Activated CD4-positive, alpha-beta T cell treated with anti-CD3 and anti-CD28 coated beads for 1 hour (primary cell): ENCODE measurements around the gene ERICH6.

Experiments used
- DNase-seq: peaks from one replicate; pipeline ENCODE4 v3.0.0-alpha.2; 2020

The ERICH6 gene

DNA sequence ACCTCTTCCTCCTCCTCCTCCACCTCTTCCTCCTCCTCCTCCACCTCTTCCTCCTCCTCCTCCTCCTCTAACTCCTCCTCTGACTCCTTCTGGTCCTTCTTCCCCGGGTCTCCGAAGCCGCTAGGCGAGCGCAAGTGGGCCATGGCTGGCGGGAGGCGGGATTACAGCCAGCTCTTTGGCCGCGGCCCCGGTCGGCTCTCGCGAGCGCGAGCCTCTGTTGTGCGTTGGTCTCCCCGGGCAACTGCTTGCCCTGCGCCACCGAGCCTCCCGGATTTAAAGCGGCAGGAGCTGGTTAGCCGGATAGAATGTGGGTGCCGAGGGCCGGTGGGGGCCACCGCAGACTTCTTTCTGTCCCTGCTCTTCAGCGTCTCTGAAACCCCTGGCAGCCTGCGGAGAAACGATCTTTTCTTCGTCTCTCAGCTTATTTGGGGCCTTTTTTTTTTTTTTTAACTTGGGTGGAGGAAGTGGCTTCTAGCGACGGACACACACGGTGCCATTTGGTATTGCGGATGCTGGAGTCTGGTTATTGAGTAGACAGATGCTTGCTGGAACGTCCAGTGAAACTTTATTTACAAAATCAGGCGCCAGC, at the start of gene ERICH6:
Gene ERICH6 (minus strand): TSS at position 165 of the 589 bp plus-strand sequence. CDS start 22 bp downstream, at position 143.
- peak; percentile 66 for DNase-seq

DNA sequence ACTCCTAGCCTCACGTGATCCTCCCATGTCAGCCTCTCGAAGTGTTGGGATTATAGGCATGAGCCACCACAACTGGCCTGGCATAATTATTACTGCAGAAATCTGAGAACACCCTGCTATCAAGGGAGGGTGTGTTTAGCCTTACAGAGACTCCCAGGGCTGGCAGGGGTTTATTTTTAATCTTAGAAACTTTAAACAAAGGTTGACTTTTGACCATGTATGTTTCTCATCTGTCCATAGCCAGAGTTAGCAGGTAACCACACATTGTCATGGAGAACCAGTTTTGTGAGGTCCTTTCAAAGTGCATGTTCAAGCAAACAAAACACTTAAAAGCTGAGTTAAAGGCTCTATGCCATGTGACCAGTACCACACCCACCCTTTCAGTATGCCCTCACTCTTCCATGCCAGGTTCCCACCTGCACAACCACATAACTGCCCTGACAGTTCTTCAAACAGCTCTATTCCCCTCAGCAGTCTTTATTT, 48.1 kb upstream of the ERICH6 start:
- DNase-seq, result no peak

DNA sequence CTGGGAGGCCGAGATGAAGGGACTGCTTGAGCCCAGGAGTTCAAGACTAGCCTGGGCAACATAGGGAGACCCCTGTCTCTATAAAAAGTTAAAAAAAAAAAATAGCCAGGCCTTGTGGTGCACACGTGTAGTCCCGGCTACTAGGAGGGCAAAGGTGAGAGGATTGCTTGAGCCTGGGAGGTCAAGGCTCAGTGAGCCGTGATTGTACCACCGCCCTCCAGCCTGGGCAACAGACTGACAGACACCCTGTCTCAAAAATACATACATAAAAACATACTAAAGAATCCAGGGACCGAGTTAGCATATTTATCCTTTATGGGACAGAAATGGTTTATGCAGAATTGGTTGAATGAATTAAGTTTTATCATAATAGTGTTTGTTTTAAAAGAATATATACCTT, 45.5 kb upstream of the ERICH6 start:
- DNase-seq, result no peak

DNA sequence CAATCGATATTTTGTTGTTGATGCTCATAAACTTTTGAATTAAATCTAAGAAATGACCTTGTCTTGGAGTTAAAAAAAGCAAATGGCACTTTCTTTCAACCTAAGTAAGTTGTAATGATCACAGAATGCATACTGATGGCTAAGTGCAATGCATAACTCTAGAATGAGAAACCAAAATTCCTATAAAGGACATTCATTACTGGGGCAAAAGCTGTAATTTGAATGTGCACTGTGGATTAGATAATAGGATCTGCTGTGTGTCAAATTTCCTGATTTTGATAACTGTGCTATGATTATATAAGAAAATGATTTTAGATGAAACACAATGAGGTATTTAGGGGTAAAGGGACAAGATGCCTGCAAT, 44.9 kb upstream of the ERICH6 start:
- no peak for DNase-seq

DNA sequence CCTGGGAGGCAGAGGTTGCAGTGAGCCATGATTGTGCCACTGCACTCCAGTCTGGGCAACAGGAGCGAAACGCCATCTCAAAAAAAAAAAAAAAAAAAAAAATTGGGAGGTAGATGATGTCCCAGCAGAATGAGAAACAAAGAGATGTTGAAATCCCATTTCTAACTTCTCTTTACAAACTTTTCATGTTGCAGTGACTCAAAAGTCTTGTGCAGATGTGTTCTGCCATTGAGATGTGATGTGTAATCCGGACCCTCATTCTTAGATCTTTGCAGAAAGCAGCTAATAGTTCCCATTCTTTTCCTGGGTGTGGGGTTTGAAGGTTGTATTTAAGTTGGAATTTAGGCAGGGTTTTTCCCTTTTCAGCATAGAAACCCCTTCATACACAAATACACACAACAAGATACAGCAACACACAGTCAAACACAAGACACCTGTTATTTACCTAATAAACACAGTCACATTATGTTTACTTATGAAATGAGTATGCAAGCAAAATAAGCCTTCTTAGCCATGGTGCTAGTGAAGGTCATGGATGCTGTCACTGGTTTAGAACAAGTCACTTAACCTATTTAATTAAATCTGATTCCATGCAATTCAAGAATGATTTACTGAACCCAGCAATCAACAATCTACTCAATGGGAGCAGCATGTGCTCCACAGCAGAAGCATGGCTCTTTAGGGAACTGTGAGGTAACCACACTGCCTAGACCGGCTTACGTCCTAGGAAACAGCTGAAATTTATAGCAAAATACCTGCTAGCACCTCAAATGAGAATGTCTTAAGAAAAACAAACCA, 44.4 kb upstream of the ERICH6 start:
- no peak for DNase-seq

DNA sequence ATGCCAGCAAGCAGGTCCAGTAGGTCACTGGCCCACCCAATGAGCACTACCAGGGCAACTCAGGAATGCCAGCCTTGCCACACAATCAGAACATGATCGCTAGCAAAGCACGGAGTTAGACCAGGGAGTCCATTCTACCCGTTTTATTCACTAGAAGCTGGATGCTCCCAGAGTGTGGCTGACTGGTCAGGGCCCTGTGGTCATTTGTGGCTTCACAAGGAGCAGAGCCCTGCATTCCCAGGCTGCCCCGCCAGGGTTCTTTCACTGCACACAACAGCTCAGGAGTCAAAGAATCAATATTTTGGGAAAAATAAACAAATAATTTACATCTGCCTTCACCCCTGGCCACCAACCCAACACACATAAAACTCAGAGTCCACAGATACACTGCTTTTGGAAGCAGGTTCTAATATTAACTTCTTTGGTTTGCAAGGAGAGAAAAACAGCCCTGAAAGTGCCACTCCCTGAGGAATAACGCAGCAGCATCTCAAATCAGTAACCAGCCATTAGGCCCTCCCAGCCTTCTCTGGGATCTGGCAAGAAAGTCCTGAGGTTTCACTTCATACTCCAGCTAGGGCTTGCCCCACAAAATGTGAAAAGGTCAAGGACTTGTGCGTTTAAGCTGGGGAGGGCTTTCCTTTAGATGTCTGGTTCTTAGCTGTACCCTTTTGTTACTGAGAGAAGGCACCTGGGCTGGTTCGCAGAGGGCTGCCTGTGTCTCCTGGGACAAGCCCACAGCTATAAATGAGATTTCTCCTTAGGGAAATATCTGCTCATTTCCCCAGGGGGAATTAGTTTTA, 43.3 kb upstream of the ERICH6 start:
- no peak for DNase-seq

DNA sequence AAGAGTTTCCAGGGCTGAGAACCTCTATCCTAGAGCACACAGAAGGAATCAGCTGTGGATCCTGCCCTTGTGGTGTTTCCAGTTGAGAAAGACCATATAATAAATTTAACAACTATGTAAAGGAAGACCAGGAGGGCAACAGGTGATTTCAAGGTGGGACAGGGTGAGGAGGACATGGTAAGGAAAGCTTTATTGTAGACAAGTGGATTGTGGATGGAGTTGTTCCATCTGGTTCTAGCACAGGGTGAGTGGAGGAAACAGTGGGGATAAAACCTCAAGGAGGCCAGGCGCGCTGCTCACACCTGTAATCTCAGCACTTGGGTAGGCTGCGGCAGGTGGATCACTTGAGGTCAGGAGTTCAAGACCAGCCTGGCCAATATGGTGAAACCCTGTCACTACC, 42.1 kb upstream of the ERICH6 start:
- no peak for DNase-seq

DNA sequence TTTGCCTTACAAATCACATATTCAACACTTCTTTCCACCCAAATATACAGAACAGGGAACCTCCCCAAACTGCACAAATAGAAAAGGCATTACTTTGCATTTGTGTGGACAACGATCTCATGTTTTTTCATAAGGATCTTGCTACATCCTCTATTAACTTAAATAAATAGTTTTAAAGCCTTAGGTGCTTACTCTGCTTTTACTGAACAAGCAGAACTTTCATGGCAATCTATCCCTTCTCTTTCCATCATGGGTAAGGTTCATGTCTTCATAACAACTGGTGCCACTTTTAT, 41.1 kb upstream of the ERICH6 start:
- DNase-seq, result no peak

DNA sequence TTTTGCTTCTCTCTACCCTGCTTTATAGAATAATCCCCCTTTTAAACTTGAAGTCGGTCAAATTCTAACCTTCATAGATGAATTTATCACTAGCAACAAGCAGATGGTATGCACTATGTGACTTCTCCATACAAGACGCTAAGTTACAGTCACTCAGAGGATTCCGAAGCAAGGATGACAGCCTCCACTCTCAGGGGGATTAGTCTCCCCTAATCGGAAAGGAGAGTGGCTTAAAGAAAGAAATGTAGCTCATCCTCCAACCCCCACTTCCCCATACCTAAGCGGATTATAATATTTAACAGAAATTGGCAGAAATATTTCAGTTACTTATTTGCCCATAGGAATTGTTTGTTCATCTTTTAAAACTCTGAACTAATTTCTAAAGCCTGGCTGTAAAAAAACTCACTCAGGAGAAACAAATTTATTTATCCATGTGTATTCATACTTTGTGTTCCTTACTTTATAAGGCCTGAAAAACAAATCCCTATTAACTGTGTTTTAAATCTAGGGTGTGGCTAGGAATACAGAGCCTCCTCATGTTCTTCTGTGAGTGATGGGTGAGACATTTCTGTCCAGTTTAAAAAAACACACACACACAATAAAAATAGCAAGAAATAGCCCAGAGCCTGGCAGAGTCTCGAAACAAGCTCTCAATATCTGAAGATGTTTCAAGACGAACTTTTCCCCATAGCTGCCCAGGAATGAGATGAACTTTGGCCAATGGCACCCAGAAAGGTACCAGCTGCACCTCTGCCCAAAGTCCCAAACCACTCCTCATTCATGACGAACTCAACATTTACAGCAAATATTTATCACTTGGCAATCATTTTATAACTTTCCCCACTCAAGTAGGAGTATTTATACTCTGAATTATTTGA, 40.6 kb upstream of the ERICH6 start:
- DNase-seq, result no peak

DNA sequence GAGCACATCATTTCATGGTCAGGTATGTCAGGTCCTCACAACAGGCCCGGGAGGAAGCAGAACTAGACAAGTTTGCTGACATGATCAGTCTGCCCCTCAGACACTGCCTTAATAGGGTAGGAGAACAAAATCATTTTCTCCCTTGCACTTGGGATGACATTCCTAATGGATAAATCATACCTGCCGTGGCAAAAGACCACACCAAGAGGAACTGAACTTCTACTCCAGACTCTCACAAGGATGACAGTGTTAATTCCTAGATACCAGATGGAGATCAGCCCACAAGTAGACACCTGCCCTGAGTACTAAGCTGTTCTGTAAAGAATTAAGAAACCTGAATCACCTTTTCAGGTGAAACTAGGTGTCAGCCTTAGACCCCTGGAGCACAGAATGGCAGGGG, 39.8 kb upstream of the ERICH6 start:
- no peak for DNase-seq

DNA sequence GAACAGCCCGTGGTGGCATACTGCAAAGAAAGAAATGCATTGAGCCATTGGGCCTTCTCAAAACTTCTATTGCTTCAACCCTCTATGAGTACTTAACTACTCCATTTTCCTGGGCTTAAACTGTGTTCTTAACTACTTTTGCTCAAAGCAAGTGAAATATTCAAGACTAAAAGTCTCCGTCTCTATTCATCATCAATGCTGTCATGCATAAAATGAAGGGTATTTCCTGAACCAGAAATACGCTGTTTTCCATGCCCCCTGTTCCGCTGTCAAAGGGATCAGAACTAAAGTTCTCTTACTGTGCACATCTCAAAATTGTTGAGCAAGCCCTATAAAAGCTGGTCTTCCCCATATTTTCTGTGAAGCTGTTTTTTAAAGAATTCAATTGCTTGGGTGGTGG, 39.0 kb upstream of the ERICH6 start:
- no peak for DNase-seq

DNA sequence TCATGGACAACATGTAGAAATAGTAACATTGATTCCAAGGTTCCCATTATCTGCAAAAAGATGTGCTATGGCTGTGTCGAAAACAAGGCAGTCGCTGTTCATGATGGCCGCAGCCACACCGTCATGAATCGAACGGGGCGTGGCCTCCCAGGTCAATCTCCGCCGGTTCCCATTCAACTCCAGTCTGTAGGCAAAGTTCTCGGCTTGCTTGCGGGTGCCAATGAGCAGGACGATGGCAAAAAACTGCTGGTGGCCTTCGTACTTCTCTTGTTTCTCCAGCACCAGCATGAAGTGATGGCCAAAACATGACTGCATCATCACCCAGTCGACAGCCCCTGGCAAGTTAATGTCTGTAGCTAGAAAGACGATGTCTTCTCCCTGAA, 38.4 kb upstream of the ERICH6 start:
- no peak for DNase-seq

DNA sequence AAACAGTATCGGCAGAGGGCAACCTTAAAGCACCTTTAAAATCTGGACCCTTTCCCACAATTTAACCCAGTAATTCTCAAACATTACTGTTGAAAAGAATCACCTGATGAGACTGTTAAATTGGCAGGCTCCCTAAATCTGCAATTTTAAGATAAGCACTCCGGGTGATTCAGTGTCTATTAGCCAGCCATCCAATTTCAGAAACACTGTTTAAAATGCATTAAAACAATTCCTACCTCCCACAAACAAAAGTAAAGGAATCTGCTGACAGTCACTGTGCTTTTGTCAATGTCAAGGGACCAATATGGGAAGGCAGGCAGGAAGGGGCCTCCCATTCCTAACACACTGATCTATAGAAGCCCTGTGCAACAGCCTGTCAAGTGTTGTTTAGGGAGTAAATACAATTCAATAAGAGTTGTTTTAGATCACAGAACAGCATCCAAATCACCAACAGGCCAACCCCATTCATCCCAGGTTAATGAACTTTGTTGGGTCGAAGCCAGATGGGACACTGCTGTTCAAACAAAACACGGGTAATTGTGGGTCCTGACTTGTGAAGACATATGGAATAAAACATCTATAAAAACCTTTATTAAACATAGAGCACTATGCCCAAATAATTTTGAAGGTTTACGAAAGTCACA, 37.9 kb upstream of the ERICH6 start:
- DNase-seq, result no peak

DNA sequence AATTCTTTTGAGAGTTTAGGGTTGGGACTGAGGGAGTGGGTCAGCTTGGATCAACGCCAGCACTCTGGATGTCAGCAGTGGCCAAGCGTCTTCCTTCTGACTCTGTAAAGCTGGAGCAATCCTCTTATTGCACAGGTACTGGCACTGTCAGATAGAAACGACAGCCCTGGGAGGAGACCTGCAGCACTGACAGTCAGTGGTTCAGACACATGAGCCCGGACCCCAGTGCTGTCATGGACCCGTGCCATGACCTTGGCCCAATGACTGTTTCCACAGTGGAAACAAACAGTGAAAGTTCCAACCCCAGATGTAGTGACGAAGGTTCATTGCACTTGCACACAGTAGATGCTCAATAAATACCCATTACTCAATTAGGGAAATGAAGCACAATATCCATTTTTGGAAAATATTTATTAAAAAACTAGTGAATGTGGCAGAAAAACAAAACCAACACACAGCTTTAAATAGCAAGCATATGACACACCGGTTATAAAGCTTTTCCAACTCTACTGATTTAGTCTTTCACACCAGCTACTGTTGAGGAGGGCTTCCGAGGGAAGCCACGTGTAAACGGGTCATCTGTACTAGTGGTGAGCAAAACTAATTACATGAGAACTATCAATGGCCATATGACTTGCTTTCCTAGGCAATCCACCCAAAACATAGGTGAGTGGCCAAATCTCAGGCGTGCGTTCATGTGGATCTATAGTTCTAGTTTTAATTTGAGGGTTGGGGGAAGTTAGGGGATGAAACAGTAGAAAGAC, 37.2 kb upstream of the ERICH6 start:
- DNase-seq, result no peak

DNA sequence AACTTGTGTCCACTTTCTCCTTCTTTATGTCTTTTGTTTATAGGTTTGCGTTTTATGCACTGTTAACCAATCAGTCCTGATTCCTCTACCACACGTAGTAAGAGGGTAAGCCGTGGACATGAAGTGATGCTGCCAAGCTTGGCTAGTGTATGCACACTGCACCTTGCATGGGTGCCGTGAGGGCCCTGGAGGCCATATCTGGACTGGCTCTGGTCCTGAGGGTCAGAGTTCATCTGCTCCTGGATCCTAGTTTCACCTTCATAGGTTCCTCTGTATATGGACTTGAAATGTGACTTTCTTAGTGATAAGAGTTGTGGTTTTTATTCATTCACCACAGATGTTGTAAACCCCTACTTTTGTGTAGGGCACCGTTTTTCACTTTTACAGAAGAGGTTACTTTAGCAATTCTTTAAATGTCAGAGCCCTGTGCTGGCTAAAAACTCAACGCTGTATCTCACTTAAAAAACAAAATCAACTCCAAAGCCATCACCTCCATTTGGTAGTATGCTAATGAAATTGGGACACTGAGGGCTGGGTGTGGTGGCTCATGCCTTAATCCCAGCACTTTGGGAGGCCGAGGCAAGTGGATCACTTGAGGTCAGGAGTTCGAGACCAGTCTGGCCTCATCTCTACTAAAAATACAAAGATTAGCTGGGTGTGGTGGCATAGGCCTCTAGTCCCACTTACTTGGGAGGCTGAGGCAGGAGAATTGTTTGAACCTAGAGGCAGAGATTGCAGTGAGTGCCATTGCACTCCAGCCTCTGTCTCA, 36.3 kb upstream of the ERICH6 start:
- no peak for DNase-seq

DNA sequence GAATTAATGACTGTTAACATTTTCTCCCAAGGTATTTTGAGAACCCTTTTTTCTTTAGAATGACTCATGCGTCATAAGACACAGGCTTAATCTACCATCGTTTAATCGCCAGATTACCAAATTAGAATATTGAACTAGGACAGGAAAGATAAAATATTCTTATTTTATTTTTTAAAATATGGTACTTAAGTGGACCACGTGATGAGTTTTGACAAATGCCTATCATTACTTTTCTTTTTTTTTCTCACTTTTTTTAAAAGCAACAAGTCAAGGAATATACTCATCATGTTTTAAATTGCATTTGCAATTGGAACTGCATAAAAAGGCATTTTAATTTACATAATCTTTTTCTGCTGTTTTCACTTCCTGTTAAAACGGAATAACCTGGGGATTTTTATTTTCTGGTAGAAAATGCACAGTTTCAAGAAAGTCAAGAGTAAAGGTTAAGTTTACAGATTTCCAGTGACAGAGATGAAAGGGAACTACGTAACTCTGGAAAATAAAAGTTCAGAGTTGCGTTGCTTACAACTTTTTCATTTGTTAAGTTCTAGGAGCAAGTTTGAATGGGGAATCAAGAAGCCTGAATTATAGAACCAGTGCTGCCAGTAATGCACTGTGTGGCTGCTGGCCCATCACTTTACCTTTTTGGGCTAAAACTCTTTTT, 35.6 kb upstream of the ERICH6 start:
- DNase-seq, result no peak

DNA sequence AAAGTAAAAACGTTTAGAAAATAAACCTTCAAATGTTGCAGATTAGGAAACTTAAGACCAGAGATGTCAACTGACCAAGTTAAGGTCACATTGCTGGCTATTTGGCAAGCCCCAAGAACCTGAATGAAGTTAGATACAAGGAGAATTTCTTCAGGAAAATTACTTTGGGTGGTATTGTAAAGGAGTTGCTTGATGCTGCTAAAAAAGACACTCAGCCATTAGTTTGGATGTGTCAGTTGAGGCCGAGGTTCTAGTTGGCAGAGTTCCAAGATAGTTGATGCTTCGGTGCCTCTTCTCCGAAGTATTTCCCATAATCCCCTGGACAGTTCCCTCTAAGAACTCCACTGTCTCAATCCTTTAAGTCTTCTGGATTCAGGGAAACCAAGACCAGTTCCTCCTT, 35.0 kb upstream of the ERICH6 start:
- DNase-seq, result no peak

DNA sequence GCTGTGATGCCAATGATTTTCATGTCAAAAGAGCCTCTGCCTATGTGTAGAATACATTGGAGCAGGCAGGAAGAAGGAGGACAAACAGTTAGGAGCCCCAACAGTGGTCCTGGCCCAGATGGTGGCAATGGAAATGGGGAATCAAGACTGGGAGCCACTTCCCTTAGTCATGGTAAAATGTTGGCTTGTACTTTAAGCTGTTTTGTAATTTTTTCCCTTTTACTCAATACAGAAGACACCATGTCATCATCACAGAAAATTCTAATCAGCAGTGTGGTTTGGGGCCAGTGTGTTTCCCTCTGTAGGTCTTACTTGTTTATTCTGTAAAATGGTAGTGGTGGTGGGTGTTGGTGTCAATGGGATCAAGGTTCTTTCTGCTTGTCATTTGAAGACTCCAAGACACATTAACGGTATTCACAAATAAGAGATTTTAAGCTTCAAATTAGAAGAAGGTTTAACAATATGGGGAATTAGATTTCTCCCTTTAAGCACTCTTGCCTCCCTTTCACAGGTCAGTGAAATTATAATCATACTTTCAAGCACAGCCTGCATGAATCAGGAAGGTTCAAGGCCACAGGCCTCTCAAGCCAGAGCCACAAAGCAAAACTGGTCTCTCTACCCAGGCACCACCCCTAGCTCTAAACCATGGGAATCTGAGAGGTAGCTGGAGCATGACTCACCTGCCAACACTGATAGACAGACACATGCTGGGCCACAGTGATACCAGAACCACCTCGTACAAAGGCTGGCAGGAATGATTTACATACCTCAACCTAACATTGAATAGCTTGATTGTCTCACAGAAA, 34.4 kb upstream of the ERICH6 start:
- no peak for DNase-seq
